CD4-positive, CD25-positive, alpha-beta regulatory T cell (primary cell): ENCODE results near the gene FAM114A1. TPM values are rescaled to one million over a fixed set of nuclear protein-coding genes. Genes with fewer than 3 reads are reported as not detected.

Source experiments
- ATAC-seq, 2 donors: fragments of 150-1000 bp; cut with Tn5 transposase; one replicate each; pipeline ENCODE4 v1.10.0; 2021; ENCODE audit warnings: low read depth in 2 of 2, moderate number of reproducible peaks in 2 of 2, moderate library complexity in 1 of 2
- DNase-seq, 3 donors: peaks; one replicate each; pipeline versions ENCODE4 v3.0.0 to v3.0.0-alpha.2; 2012 to 2022; ENCODE audit warnings: mixed read lengths in 1 of 3
- H3K27ac ChIP-seq: one replicate; pipeline ENCODE4 v1.7.0; 2013; ENCODE audit warnings: mild to moderate bottlenecking, low read length; ENCODE audit not compliant: insufficient read depth, poor library complexity, severe bottlenecking
- H3K27me3 ChIP-seq: one replicate; pipeline ENCODE4 v1.7.0; 2013; ENCODE audit warnings: low read length; ENCODE audit not compliant: control insufficient read depth, insufficient read depth
- H3K36me3 ChIP-seq: one replicate; pipeline ENCODE4 v1.7.0; 2013; ENCODE audit warnings: mild to moderate bottlenecking, low read length, moderate library complexity; ENCODE audit not compliant: control insufficient read depth, insufficient read depth
- H3K4me1 ChIP-seq: 2 replicates; pipeline ENCODE4 v1.7.0; 2013; ENCODE audit warnings: mild to moderate bottlenecking, low read length; ENCODE audit not compliant: insufficient read depth, control insufficient read depth, poor library complexity, severe bottlenecking
- H3K4me3 ChIP-seq: one replicate; pipeline ENCODE4 v1.7.0; 2013; ENCODE audit warnings: low read depth, mild to moderate bottlenecking, low read length, moderate library complexity
- H3K9me3 ChIP-seq, 2 experiments: 1 replicate in 1 of 2; 2 replicates in 1 of 2; pipeline ENCODE4 v1.7.0; 2013; ENCODE audit warnings: low read length in 2 of 2, mild to moderate bottlenecking in 1 of 2, moderate library complexity in 1 of 2; ENCODE audit not compliant: control insufficient read depth in 2 of 2
- H3K27ac Mint-ChIP-seq, 3 donors: one replicate each; pipeline ENCODE4 v1.8.0; 2020 to 2022; ENCODE audit warnings: mild to moderate bottlenecking in 3 of 3, mixed read lengths in 3 of 3, moderate library complexity in 2 of 3
- H3K27me3 Mint-ChIP-seq: one replicate; pipeline ENCODE4 v1.8.0; 2022; ENCODE audit warnings: mild to moderate bottlenecking, mixed read lengths
- H3K36me3 Mint-ChIP-seq: one replicate; pipeline ENCODE4 v1.8.0; 2020; ENCODE audit warnings: mixed read lengths
- H3K4me1 Mint-ChIP-seq, 4 donors: one replicate each; pipeline ENCODE4 v1.8.0; 2020 to 2022; ENCODE audit warnings: mixed read lengths in 4 of 4, mild to moderate bottlenecking in 1 of 4
- H3K4me3 Mint-ChIP-seq, 4 donors: one replicate each; pipeline ENCODE4 v1.8.0; 2020 to 2022; ENCODE audit warnings: mild to moderate bottlenecking in 4 of 4, mixed read lengths in 4 of 4, moderate library complexity in 3 of 4
- H3K9me3 Mint-ChIP-seq, 7 donors: one replicate each; pipeline ENCODE4 v1.8.0; 2020 to 2022; ENCODE audit warnings: mixed read lengths in 7 of 7, mild to moderate bottlenecking in 3 of 7, moderate library complexity in 2 of 7
- polyA plus RNA-seq, 4 donors: library from polyadenylated mRNA; unstranded; fragments of 300-500 nt; fragmentation: Illumina TruSeq; gene quantifications; one replicate each; pipeline ENCODE4 v1.2.3, GENCODE V29; 2021
- total RNA-seq: library from RNA; stranded (reverse); gene quantifications from one replicate; pipeline ENCODE4 v1.2.3, GENCODE V29; 2022

The FAM114A1 gene
- total and polyA plus RNA-seq, 5 donors from 2014 or later, result not detected

- peaks cover 1% of the 10 kb centered on the region for H3K27me3 ChIP-seq
- no peak for ATAC-seq
Observed at GRCh38 chr4:38891051-38891983, 23.7 kb downstream of the FAM114A1 start.

GRCh38 chr4:38894322-38894982, 26.8 kb downstream of the FAM114A1 start:
- H3K9me3 Mint-ChIP-seq, result no peaks in the 10 kb centered on the region
- Histone ChIP-seq H3K9me3 (no peaks in the 10 kb centered on the region), H3K4me1 (no peaks in the 10 kb centered on the region), H3K4me3 (no peak overlapping the region), H3K36me3 (no peaks in the 10 kb centered on the region), H3K27ac (no peak overlapping the region), H3K27me3 (peaks cover 4% of the 10 kb centered on the region)
- H3K4me1 Mint-ChIP-seq, result peaks cover 1 to 7% (median 3%) of the 10 kb centered on the region in 4 donors
- no peak for ATAC-seq
- peaks cover 4% of the 10 kb centered on the region for H3K27me3 Mint-ChIP-seq
- no peak overlapping the region for H3K27ac Mint-ChIP-seq
- no peaks in the 10 kb centered on the region for H3K36me3 Mint-ChIP-seq
- H3K4me3 Mint-ChIP-seq, result no peak overlapping the region
- no peak for DNase-seq

More at GRCh38 chr4:38891051-38891983, 23.7 kb downstream of the FAM114A1 start:
- DNase-seq, result no peak
- H3K36me3 Mint-ChIP-seq, result no peaks in the 10 kb centered on the region
- no peaks in the 10 kb centered on the region for H3K9me3 Mint-ChIP-seq
- Histone ChIP-seq H3K4me3 (no peak overlapping the region), H3K36me3 (no peaks in the 10 kb centered on the region), H3K27ac (no peak overlapping the region), H3K9me3 (no peaks in the 10 kb centered on the region), H3K4me1 (no peaks in the 10 kb centered on the region)
- H3K4me1 Mint-ChIP-seq, result peaks cover 8 to 12% (median 9%) of the 10 kb centered on the region in 4 donors
- no peaks in the 10 kb centered on the region for H3K27me3 Mint-ChIP-seq
- peak overlapping the region in 2 of 3 donors; percentile 29 to 31 for H3K27ac Mint-ChIP-seq
- no peak overlapping the region for H3K4me3 Mint-ChIP-seq

- DNase-seq, result no peak
- Mint-ChIP-seq H3K36me3 (no peaks in the 10 kb centered on the region), H3K27me3 (peaks cover 8% of the 10 kb centered on the region), H3K9me3 (no peaks in the 10 kb centered on the region), H3K4me1 (no peaks in the 10 kb centered on the region), H3K27ac (no peak overlapping the region), H3K4me3 (no peak overlapping the region)
- no peak overlapping the region for H3K27ac ChIP-seq
- no peak for ATAC-seq
- no peak overlapping the region for H3K4me3 ChIP-seq
- H3K9me3 ChIP-seq, result no peaks in the 10 kb centered on the region
- peaks cover 5% of the 10 kb centered on the region for H3K27me3 ChIP-seq
- H3K4me1 ChIP-seq, result no peaks in the 10 kb centered on the region
- H3K36me3 ChIP-seq, result no peaks in the 10 kb centered on the region
Observed at GRCh38 chr4:38896940-38897339, 29.3 kb downstream of the FAM114A1 start.

GRCh38 chr4:38898245-38898644, 30.6 kb downstream of the FAM114A1 start:
- Mint-ChIP-seq H3K27ac (no peak overlapping the region), H3K36me3 (no peaks in the 10 kb centered on the region), H3K9me3 (no peaks in the 10 kb centered on the region), H3K27me3 (peaks cover 14% of the 10 kb centered on the region), H3K4me3 (no peak overlapping the region), H3K4me1 (no peaks in the 10 kb centered on the region)
- H3K27ac ChIP-seq, result no peak overlapping the region
- DNase-seq, result no peak
- no peaks in the 10 kb centered on the region for H3K9me3 ChIP-seq
- no peak overlapping the region for H3K4me3 ChIP-seq
- no peak for ATAC-seq
- peaks cover 5% of the 10 kb centered on the region for H3K27me3 ChIP-seq
- no peaks in the 10 kb centered on the region for H3K4me1 ChIP-seq
- H3K36me3 ChIP-seq, result no peaks in the 10 kb centered on the region

- Mint-ChIP-seq H3K4me3 (no peak overlapping the region), H3K36me3 (no peaks in the 10 kb centered on the region), H3K27ac (no peak overlapping the region), H3K27me3 (peaks cover 14% of the 10 kb centered on the region), H3K4me1 (no peaks in the 10 kb centered on the region), H3K9me3 (no peaks in the 10 kb centered on the region)
- no peak overlapping the region for H3K4me3 ChIP-seq
- ATAC-seq, result no peak
- no peaks in the 10 kb centered on the region for H3K9me3 ChIP-seq
- H3K36me3 ChIP-seq, result no peaks in the 10 kb centered on the region
- H3K27me3 ChIP-seq, result peaks cover 2% of the 10 kb centered on the region
- H3K27ac ChIP-seq, result no peak overlapping the region
- no peak for DNase-seq
- no peaks in the 10 kb centered on the region for H3K4me1 ChIP-seq
Observed at GRCh38 chr4:38902221-38902620, 34.6 kb downstream of the FAM114A1 start.

- Histone ChIP-seq H3K27ac (no peak overlapping the region), H3K4me3 (no peak overlapping the region), H3K9me3 (no peaks in the 10 kb centered on the region), H3K4me1 (no peaks in the 10 kb centered on the region), H3K27me3 (peaks cover 2% of the 10 kb centered on the region), H3K36me3 (no peaks in the 10 kb centered on the region)
- H3K9me3 Mint-ChIP-seq, result no peaks in the 10 kb centered on the region
- ATAC-seq (peak; percentile 73 to 91), DNase-seq (peak in 2 of 3 donors; percentile 55 to 62)
- H3K27me3 Mint-ChIP-seq, result peaks cover 13% of the 10 kb centered on the region
- H3K4me1 Mint-ChIP-seq, result no peaks in the 10 kb centered on the region
- H3K36me3 Mint-ChIP-seq, result no peaks in the 10 kb centered on the region
- no peak overlapping the region for H3K4me3 Mint-ChIP-seq
- H3K27ac Mint-ChIP-seq, result no peak overlapping the region
Observed at GRCh38 chr4:38902695-38903094, 35.1 kb downstream of the FAM114A1 start.

GRCh38 chr4:38904090-38904666, 36.6 kb downstream of the FAM114A1 start:
- Mint-ChIP-seq H3K27ac (no peak overlapping the region), H3K4me1 (no peaks in the 10 kb centered on the region), H3K27me3 (peaks cover 10% of the 10 kb centered on the region), H3K9me3 (no peaks in the 10 kb centered on the region), H3K36me3 (no peaks in the 10 kb centered on the region), H3K4me3 (no peak overlapping the region)
- Histone ChIP-seq H3K4me3 (no peak overlapping the region), H3K36me3 (no peaks in the 10 kb centered on the region), H3K27me3 (peaks cover 2% of the 10 kb centered on the region), H3K4me1 (no peaks in the 10 kb centered on the region), H3K9me3 (no peaks in the 10 kb centered on the region), H3K27ac (no peak overlapping the region)
- no peak for DNase-seq
- ATAC-seq, result no peak
